Left renal cortex interstitium (tissue), 4 donors: ENCODE measurements around the gene TMEM204. TPM values are rescaled to one million over a fixed set of nuclear protein-coding genes. Genes with fewer than 3 reads are reported as not detected.
"Not testable (repeated sequence)": the region's sequence is repeated elsewhere in the genome, so short reads cannot be mapped to it uniquely, and the experiment has no call there.

Source experiments
- DNase-seq, 4 donors: peaks; one replicate each; pipeline ENCODE4 v3.0.0-alpha.2; 2013; ENCODE audit warnings: low read depth in 4 of 4, low spot score in 2 of 4, missing footprints in 1 of 4
- polyA plus RNA-seq, 4 donors: library from polyadenylated mRNA; unstranded; fragments of 120-200 nt; gene quantifications; one replicate each; pipeline ENCODE4 v1.2.1, GENCODE V29; 2013; ENCODE audit not compliant: insufficient read length in 4 of 4

TMEM204 gene
- polyA plus RNA-seq, 4 donors = 19.2 to 34.6 (median 22.6) TPM

- no peak for DNase-seq
Measured at GRCh38 chr16:1581804-1582203, 48.3 kb downstream of the TMEM204 start.

GRCh38 chr16:1583180-1583579 is 49.7 kb downstream of the TMEM204 start:
- no peak for DNase-seq

- DNase-seq = no peak
Measured at GRCh38 chr16:1584926-1585484, 51.5 kb downstream of the TMEM204 start.

- no peak for DNase-seq
Measured at GRCh38 chr16:1590366-1590765, 56.9 kb downstream of the TMEM204 start.

GRCh38 chr16:1590930-1591705 is 57.7 kb downstream of the TMEM204 start:
- no peak for DNase-seq

- DNase-seq = no peak
Measured at GRCh38 chr16:1592446-1592845, 59.0 kb downstream of the TMEM204 start.

- DNase-seq = not testable (repeated sequence)
Measured at GRCh38 chr16:1595511-1595910, 62.0 kb downstream of the TMEM204 start.

- no peak for DNase-seq
Measured at GRCh38 chr16:1596516-1596915, 63.0 kb downstream of the TMEM204 start.

- no peak for DNase-seq
Measured at GRCh38 chr16:1597154-1597553, 63.7 kb downstream of the TMEM204 start.

GRCh38 chr16:1601031-1601430 is 67.6 kb downstream of the TMEM204 start:
- DNase-seq = no peak

- no peak for DNase-seq
Measured at GRCh38 chr16:1601489-1601888, 68.0 kb downstream of the TMEM204 start.

GRCh38 chr16:1602285-1602684 is 68.8 kb downstream of the TMEM204 start:
- no peak for DNase-seq

Other genes starting within 250 kb of the TMEM204 start
- gene UBE2I, start 224.0 kb upstream of the TMEM204 start, polyA plus RNA-seq = 100 to 1,000 TPM; 152 to 184 (median 163) TPM
- 1 to 10 TPM; 4.9 to 7.0 (median 6.1) TPM for gene BAIAP3, start 200.0 kb upstream of the TMEM204 start, polyA plus RNA-seq
- 10 to 100 TPM; 38.3 to 80.2 (median 54.4) TPM for gene TSR3, start 181.8 kb upstream of the TMEM204 start, polyA plus RNA-seq
- gene GNPTG, start 181.7 kb upstream of the TMEM204 start, polyA plus RNA-seq = 10 to 100 TPM; 51.5 to 77.0 (median 71.5) TPM
- gene UNKL, start 119.0 kb upstream of the TMEM204 start, polyA plus RNA-seq = 10 to 100 TPM; 13.8 to 22.9 (median 20.1) TPM
- 10 to 100 TPM; 12.4 to 17.2 (median 15.0) TPM for gene UQCC4, start 112.9 kb upstream of the TMEM204 start, polyA plus RNA-seq
- under 1 TPM in 1 of 4 donors, not detected in 3; 0.22 TPM for gene PERCC1, start 102.6 kb upstream of the TMEM204 start, polyA plus RNA-seq
- 1 to 10 TPM; 1.5 to 3.7 (median 2.9) TPM for gene CCDC154, start 89.1 kb upstream of the TMEM204 start, polyA plus RNA-seq
- 10 to 100 TPM; 36.8 to 78.5 (median 54.4) TPM for gene CLCN7, start 58.6 kb upstream of the TMEM204 start, polyA plus RNA-seq
- gene PTX4, start 44.7 kb upstream of the TMEM204 start, polyA plus RNA-seq = not detected
- gene TELO2, start 40.3 kb upstream of the TMEM204 start, polyA plus RNA-seq = 10 to 100 TPM; 26.5 to 50.5 (median 41.5) TPM
- gene IFT140, start 78.4 kb downstream of the TMEM204 start, polyA plus RNA-seq = 10 to 100 TPM; 34.6 to 54.9 (median 44.7) TPM
- 10 to 100 TPM; 15.6 to 31.4 (median 23.4) TPM for gene CRAMP1, start 78.7 kb downstream of the TMEM204 start, polyA plus RNA-seq
- gene JPT2, start 144.6 kb downstream of the TMEM204 start, polyA plus RNA-seq = 10 to 100 TPM; 71.5 to 80.9 (median 78.5) TPM
- gene MAPK8IP3, start 172.5 kb downstream of the TMEM204 start, polyA plus RNA-seq = 10 to 100 TPM; 33.4 to 90.6 (median 58.4) TPM
- 10 to 100 TPM; 23.1 to 46.8 (median 37.7) TPM for gene NME3, start 237.9 kb downstream of the TMEM204 start, polyA plus RNA-seq
- gene EME2, start 239.1 kb downstream of the TMEM204 start, polyA plus RNA-seq = 10 to 100 TPM in 2 of 4 donors, 1 to 10 TPM in 2; 5.4 to 16.4 (median 10.5) TPM
- 100 to 1,000 TPM in 1 of 4 donors, 10 to 100 TPM in 3; 60.4 to 103 (median 78.1) TPM for gene MRPS34, start 239.5 kb downstream of the TMEM204 start, polyA plus RNA-seq
- 10 to 100 TPM; 31.6 to 56.5 (median 48.5) TPM for gene SPSB3, start 248.9 kb downstream of the TMEM204 start, polyA plus RNA-seq
- 10 to 100 TPM; 35.4 to 69.3 (median 56.4) TPM for gene NUBP2, start 249.3 kb downstream of the TMEM204 start, polyA plus RNA-seq